CD1c-positive myeloid dendritic cell (primary cell): ENCODE measurements around the gene NOP14.
"Not testable (repeated sequence)": the region's sequence is repeated elsewhere in the genome, so short reads cannot be mapped to it uniquely, and the experiment has no call there.

ENCODE experiments used
- DNase-seq: peaks from one replicate; pipeline ENCODE4 v3.0.0-alpha.2; 2016; ENCODE audit errors: extremely low spot score

The NOP14 gene

GRCh38 chr4:2931512-2932301 is 31.5 kb downstream of the NOP14 start:
- peak; percentile 79 for DNase-seq

GRCh38 chr4:2930758-2931511 is 32.3 kb downstream of the NOP14 start:
- DNase-seq: no peak

- DNase-seq: no peak
These were observed 33.0 kb downstream of the NOP14 start for GRCh38 chr4:2930135-2930757.

GRCh38 chr4:2929469-2929868 is 33.7 kb downstream of the NOP14 start:
- DNase-seq: no peak

GRCh38 chr4:2928242-2929176 is 34.7 kb downstream of the NOP14 start:
- DNase-seq: no peak

- no peak for DNase-seq
These were observed 35.5 kb downstream of the NOP14 start for GRCh38 chr4:2927696-2928075.

GRCh38 chr4:2927016-2927695 is 36.0 kb downstream of the NOP14 start:
- no peak for DNase-seq

- DNase-seq: no peak
These were observed 37.0 kb downstream of the NOP14 start for GRCh38 chr4:2925931-2926860.

GRCh38 chr4:2925496-2925895 is 37.7 kb downstream of the NOP14 start:
- no peak for DNase-seq

GRCh38 chr4:2924765-2925301 is 38.4 kb downstream of the NOP14 start:
- DNase-seq: no peak

GRCh38 chr4:2924286-2924685 is 38.9 kb downstream of the NOP14 start:
- no peak for DNase-seq

- DNase-seq: no peak
These were observed 39.5 kb downstream of the NOP14 start for GRCh38 chr4:2923668-2924173.

GRCh38 chr4:2923141-2923551 is 40.1 kb downstream of the NOP14 start:
- DNase-seq: no peak

GRCh38 chr4:2922453-2923101 is 40.6 kb downstream of the NOP14 start:
- not testable (repeated sequence) for DNase-seq

GRCh38 chr4:2918714-2919113 is 44.5 kb downstream of the NOP14 start:
- not testable (repeated sequence) for DNase-seq

GRCh38 chr4:2918300-2918699 is 44.9 kb downstream of the NOP14 start:
- not testable (repeated sequence) for DNase-seq

- not testable (repeated sequence) for DNase-seq
These were observed 46.5 kb downstream of the NOP14 start for GRCh38 chr4:2916696-2917095.

- DNase-seq: no peak
These were observed 47.4 kb downstream of the NOP14 start for GRCh38 chr4:2915789-2916188.
